ENCODE results near the gene TNPO3.

DNA sequence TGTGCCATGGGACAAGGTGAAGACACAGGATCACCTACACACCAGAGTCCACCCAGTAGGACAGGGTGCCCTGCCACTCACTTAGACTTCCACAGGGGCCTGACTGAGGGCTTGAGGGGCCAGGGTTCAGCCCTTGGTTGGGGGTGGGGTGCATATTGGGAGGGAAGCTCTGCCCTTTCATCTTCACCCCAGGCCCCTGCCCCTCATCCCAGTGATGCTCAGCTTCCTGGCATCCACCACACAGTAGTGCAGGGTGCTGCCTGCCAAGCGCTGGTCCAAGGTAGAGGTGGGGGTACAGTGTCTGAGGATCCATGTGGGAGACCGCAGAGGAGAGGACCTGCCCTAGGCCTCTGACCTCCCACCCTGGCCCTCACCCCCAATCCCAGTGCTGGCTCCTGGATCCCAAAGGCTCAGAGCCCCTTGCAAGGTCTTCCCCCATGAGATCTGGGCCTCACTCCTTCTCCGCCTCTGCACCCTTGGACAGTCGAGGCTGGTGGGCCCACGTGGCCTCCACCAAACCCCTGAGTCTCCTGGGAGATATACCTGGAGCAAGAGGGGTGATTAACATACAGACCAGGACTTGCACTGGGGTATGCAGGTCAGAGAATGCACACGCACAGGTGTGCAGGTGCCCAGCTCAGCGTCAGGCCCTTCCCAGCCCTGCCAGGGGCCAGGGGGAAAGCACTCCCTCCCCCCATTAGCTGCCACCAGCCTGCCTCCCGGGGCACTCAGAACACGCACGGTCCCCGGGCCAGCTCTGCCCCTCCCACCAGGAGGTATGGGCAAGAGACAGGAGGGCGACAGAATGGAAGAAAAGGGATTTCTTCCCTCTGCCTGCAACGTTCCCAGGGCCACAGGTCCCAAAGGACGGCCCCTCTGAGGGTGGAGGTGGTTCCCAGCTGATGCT, 125.8 kb downstream of the TNPO3 start:
- no peak for TF ChIP-seq TAF1 (IDR thresholded peaks at IDR 0.05; ENCODE audit: low read depth)
- TF ChIP-seq, protein P1, sequence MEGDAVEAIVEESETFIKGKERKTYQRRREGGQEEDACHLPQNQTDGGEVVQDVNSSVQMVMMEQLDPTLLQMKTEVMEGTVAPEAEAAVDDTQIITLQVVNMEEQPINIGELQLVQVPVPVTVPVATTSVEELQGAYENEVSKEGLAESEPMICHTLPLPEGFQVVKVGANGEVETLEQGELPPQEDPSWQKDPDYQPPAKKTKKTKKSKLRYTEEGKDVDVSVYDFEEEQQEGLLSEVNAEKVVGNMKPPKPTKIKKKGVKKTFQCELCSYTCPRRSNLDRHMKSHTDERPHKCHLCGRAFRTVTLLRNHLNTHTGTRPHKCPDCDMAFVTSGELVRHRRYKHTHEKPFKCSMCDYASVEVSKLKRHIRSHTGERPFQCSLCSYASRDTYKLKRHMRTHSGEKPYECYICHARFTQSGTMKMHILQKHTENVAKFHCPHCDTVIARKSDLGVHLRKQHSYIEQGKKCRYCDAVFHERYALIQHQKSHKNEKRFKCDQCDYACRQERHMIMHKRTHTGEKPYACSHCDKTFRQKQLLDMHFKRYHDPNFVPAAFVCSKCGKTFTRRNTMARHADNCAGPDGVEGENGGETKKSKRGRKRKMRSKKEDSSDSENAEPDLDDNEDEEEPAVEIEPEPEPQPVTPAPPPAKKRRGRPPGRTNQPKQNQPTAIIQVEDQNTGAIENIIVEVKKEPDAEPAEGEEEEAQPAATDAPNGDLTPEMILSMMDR (IDR thresholded peaks at IDR 0.05; ENCODE audit: poor library complexity, severe bottlenecking): no peak
- no peak for TF ChIP-seq RAD21 (conservative IDR thresholded peaks at IDR 0.05)
- no peak for TF ChIP-seq POLR2AphosphoS5 (IDR thresholded peaks at IDR 0.05)
- no peak for TF ChIP-seq EZH2 (IDR thresholded peaks at IDR 0.05; ENCODE audit: borderline replicate concordance, insufficient read depth, low read length, poor library complexity, severe bottlenecking)
- TF ChIP-seq, protein P2, sequence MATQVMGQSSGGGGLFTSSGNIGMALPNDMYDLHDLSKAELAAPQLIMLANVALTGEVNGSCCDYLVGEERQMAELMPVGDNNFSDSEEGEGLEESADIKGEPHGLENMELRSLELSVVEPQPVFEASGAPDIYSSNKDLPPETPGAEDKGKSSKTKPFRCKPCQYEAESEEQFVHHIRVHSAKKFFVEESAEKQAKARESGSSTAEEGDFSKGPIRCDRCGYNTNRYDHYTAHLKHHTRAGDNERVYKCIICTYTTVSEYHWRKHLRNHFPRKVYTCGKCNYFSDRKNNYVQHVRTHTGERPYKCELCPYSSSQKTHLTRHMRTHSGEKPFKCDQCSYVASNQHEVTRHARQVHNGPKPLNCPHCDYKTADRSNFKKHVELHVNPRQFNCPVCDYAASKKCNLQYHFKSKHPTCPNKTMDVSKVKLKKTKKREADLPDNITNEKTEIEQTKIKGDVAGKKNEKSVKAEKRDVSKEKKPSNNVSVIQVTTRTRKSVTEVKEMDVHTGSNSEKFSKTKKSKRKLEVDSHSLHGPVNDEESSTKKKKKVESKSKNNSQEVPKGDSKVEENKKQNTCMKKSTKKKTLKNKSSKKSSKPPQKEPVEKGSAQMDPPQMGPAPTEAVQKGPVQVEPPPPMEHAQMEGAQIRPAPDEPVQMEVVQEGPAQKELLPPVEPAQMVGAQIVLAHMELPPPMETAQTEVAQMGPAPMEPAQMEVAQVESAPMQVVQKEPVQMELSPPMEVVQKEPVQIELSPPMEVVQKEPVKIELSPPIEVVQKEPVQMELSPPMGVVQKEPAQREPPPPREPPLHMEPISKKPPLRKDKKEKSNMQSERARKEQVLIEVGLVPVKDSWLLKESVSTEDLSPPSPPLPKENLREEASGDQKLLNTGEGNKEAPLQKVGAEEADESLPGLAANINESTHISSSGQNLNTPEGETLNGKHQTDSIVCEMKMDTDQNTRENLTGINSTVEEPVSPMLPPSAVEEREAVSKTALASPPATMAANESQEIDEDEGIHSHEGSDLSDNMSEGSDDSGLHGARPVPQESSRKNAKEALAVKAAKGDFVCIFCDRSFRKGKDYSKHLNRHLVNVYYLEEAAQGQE (IDR thresholded peaks at IDR 0.05; ENCODE audit: borderline replicate concordance): no peak
- TF ChIP-seq EP300 (conservative IDR thresholded peaks at IDR 0.05; ENCODE audit: poor library complexity, severe bottlenecking): no peak
- no peak for TF ChIP-seq SMC3 (conservative IDR thresholded peaks at IDR 0.05; ENCODE audit: poor library complexity)
- no peak for TF ChIP-seq MXI1 (conservative IDR thresholded peaks at IDR 0.05; ENCODE audit: poor library complexity, severe bottlenecking)

All from neural cell (in vitro differentiated cells).